Kidney (tissue), 14 donors: ENCODE results near the gene ZFPM1. TPM values are rescaled to one million over a fixed set of nuclear protein-coding genes. Genes with fewer than 3 reads are reported as not detected.

Source experiments
- DNase-seq, 5 donors: peaks; one replicate each; pipeline ENCODE4 v3.0.0-alpha.2; 2013 to 2020
- FAIRE-seq: peaks from 2 replicates; lab custom pipeline; 2012; peaks lifted over from hg19 to GRCh38; lab: Jason Lieb, UNC
- H3K27ac ChIP-seq, 2 donors: one replicate each; pipeline ENCODE4 v1.7.0; 2013; ENCODE audit warnings: low read depth in 2 of 2, low read length in 2 of 2, inconsistent platforms in 1 of 2
- H3K27me3 ChIP-seq: one replicate; pipeline ENCODE4 v1.7.1; 2013; ENCODE audit warnings: low read length, inconsistent platforms; ENCODE audit not compliant: control insufficient read depth, insufficient read depth
- H3K36me3 ChIP-seq, 3 donors: one replicate each; pipeline versions ENCODE4 v1.7.0 to v1.7.1; 2013; ENCODE audit warnings: low read length in 3 of 3, control low read depth in 1 of 3, inconsistent platforms in 1 of 3; ENCODE audit not compliant: insufficient read depth in 3 of 3, control insufficient read depth in 2 of 3
- H3K4me1 ChIP-seq, 3 donors: one replicate each; pipeline versions ENCODE4 v1.7.0 to v1.7.1; 2013; ENCODE audit warnings: low read length in 3 of 3, inconsistent platforms in 1 of 3, low read depth in 1 of 3; ENCODE audit not compliant: control insufficient read depth in 2 of 3, insufficient read depth in 2 of 3
- H3K4me3 ChIP-seq, 3 donors: one replicate each; pipeline versions ENCODE4 v1.7.0 to v1.8.1; 2013; ENCODE audit warnings: low read length in 3 of 3, control low read depth in 1 of 3, inconsistent platforms in 1 of 3
- H3K9ac ChIP-seq, 3 donors: one replicate each; pipeline versions ENCODE4 v1.7.0 to v1.7.1; 2013; ENCODE audit warnings: low read length in 3 of 3, control low read depth in 1 of 3, inconsistent platforms in 1 of 3
- H3K9me3 ChIP-seq, 3 donors: one replicate each; pipeline versions ENCODE4 v1.7.0 to v1.7.1; 2013; ENCODE audit warnings: low read length in 3 of 3, control low read depth in 1 of 3, inconsistent platforms in 1 of 3; ENCODE audit not compliant: control insufficient read depth in 2 of 3, insufficient read depth in 1 of 3
- intact Hi-C: fragments of 100-400 bp; cut with DNase I; formaldehyde crosslinking; loops from one replicate; pipeline ENCODE4 v1.11.1; 2022
- polyA plus RNA-seq: library from polyadenylated mRNA; stranded (reverse); fragments of 350-450 nt; fragmentation: Illumina TruSeq; extraction: RNeasy Lipid Tissue Mini Kit (QIAGEN cat#74804); gene quantifications from one replicate; pipeline ENCODE4 v1.2.3, GENCODE V29; 2014; ENCODE audit warnings: low read depth, low replicate concordance; ENCODE audit not compliant: insufficient read depth
- total RNA-seq: library from RNA; stranded (reverse); fragmentation: NEBNext Ultra II Directional; extraction: Animal tissue kit (Norgen Biotek cat#: 25700); gene quantifications from one replicate; pipeline ENCODE4 v1.2.1, GENCODE V29; 2021
- TF ChIP-seq, protein P1 (sequence below): IDR thresholded peaks from 3 replicates; pipeline ENCODE4 v1.5.1; 2012; ENCODE audit warnings: mild to moderate bottlenecking, moderate library complexity, borderline replicate concordance; ENCODE audit not compliant: insufficient read depth; ENCODE audit errors: extremely low read depth
- donor health status: control.
- donor health status: control.
- donor health status: control.
- donor health status: control.
- donor health status: control.
- donor health status: DM: yes; HTN: yes; CAD: no.
- donor health status: Normal renal cell carcinoma (clear cell type).

The ZFPM1 gene
- total and polyA plus RNA-seq, 2 donors from 2014 or later: 1.9 to 9.2 TPM

DNA sequence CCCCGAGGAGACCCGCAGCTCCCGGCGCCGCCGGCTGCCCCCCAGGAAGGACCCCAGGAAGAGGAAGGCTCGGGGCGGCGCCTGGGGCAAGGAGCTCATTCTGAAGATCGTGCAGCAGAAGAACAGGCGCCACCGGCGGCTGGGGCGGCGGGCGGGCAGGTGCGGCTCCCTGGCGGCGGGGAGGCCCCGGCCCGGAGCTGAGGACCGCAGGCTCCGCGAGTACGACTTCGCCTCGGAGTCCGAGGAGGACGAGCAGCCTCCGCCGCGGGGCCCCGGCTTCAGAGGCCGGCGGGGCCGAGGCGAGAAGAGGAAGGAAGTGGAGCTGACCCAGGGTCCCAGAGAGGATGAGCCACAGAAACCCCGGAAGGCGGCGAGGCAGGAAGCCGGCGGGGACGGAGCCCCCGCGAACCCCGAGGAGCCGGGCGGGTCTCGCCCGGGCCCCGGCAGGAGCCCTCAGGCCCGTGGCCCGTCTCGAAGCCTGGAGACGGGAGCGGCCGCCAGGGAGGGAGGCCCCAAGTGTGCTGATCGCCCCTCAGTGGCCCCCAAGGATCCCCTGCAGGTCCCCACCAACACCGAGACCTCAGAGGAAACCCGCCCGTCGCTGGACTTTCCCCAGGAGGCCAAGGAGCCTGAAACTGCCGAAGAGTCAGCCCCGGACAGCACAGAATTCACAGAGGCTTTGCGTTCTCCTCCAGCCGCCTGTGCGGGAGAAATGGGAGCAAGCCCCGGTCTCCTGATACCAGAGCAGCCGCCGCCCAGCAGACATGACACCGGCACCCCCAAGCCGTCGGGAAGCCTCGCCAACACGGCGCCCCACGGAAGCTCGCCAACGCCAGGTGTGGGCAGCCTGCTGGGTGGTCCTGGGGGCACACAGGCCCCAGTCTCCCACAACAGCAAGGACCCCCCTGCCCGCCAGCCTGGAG is 22.3 kb upstream of the ZFPM1 start:
- Histone ChIP-seq H3K9ac (no peak overlapping the region), H3K27me3 (no peaks in the 10 kb centered on the region), H3K36me3 (no peaks in the 10 kb centered on the region), H3K4me1 (no peaks in the 10 kb centered on the region), H3K4me3 (no peak overlapping the region), H3K9me3 (no peaks in the 10 kb centered on the region), H3K27ac (no peak overlapping the region)
- DNase-seq: peak in 2 of 5 donors; percentile 43 to 62
- FAIRE-seq: no peak
- intact Hi-C loops: loop anchor here (10.0 kb wide), 1 partner anchor 236 kb away; no protein-coding TSS in a partner anchor
- TF ChIP-seq, protein P1, sequence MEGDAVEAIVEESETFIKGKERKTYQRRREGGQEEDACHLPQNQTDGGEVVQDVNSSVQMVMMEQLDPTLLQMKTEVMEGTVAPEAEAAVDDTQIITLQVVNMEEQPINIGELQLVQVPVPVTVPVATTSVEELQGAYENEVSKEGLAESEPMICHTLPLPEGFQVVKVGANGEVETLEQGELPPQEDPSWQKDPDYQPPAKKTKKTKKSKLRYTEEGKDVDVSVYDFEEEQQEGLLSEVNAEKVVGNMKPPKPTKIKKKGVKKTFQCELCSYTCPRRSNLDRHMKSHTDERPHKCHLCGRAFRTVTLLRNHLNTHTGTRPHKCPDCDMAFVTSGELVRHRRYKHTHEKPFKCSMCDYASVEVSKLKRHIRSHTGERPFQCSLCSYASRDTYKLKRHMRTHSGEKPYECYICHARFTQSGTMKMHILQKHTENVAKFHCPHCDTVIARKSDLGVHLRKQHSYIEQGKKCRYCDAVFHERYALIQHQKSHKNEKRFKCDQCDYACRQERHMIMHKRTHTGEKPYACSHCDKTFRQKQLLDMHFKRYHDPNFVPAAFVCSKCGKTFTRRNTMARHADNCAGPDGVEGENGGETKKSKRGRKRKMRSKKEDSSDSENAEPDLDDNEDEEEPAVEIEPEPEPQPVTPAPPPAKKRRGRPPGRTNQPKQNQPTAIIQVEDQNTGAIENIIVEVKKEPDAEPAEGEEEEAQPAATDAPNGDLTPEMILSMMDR: no peak

DNA sequence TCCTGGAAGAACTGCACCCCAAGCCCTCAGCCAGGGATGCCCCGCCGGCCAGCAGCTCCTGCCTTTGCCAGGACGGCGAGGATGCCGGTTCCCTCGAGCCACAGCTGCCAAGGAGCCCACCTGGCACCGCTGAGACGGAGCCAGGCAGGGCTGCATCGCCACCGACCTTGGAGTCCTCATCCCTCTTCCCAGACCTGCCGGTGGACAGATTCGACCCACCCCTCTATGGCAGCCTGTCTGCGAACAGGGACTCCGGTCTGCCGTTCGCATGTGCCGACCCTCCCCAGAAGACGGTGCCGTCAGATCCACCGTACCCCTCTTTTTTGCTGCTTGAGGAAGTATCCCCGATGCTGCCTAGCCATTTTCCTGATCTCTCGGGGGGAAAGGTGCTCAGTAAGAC is 21.4 kb upstream of the ZFPM1 start:
- Histone ChIP-seq H3K27me3 (no peaks in the 10 kb centered on the region), H3K4me3 (no peak overlapping the region), H3K36me3 (no peaks in the 10 kb centered on the region), H3K9me3 (no peaks in the 10 kb centered on the region), H3K4me1 (no peaks in the 10 kb centered on the region), H3K9ac (no peak overlapping the region), H3K27ac (no peak overlapping the region)
- no peak for DNase-seq
- TF ChIP-seq, protein P1: no peak
- no peak for FAIRE-seq
- intact Hi-C loops: loop anchor here (10.0 kb wide), 1 partner anchor 237 kb away; no protein-coding TSS in a partner anchor

DNA sequence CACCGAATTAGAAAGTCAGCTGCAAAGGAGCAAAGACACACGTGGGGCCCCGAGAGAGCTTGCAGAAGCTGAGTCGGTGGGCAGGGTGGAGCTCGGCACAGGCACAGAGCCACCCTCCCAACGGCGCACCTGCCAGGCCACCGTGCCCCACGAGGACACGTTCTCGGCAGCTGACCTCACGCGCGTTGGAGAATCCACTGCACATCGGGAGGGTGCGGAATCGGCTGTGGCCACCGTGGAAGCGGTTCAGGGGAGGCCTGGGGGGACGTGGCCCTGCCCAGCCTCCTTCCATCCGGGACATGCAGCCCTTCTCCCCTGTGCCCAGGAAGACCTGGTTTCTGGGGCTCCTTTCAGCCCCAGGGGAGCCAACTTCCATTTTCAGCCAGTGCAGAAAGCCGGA is 20.9 kb upstream of the ZFPM1 start:
- intact Hi-C loops: loop anchor here (10.0 kb wide), 1 partner anchor 237 kb away; no protein-coding TSS in a partner anchor
- no peak for DNase-seq
- Histone ChIP-seq H3K4me1 (no peaks in the 10 kb centered on the region), H3K9ac (no peak overlapping the region), H3K36me3 (no peaks in the 10 kb centered on the region), H3K9me3 (no peaks in the 10 kb centered on the region), H3K27ac (no peak overlapping the region), H3K27me3 (no peaks in the 10 kb centered on the region), H3K4me3 (no peak overlapping the region)
- TF ChIP-seq, protein P1: no peak
- FAIRE-seq: no peak
